DND-41 (cell line): ENCODE results near the gene TGFBR2.
"Not testable (repeated sequence)": the region's sequence is repeated elsewhere in the genome, so short reads cannot be mapped to it uniquely, and the experiment has no call there.

Experiments used
- CTCF ChIP-seq: IDR thresholded peaks from 2 replicates; pipeline ENCODE4 v1.5.1; 2012; ENCODE audit warnings: borderline replicate concordance, low read length, moderate library complexity, mild to moderate bottlenecking; ENCODE audit not compliant: poor library complexity, severe bottlenecking; ENCODE audit errors: extremely low read depth
- EZH2 ChIP-seq: IDR thresholded peaks from 3 replicates; pipeline ENCODE4 v1.6.1; 2012; ENCODE audit warnings: borderline replicate concordance, low read depth, mild to moderate bottlenecking, moderate library complexity, low read length, inconsistent platforms; ENCODE audit not compliant: severe bottlenecking

GRCh38 chr3:30669360-30669934, 63.0 kb downstream of the TGFBR2 start:
- TF ChIP-seq CTCF, EZH2: not testable (repeated sequence)
